Mesendoderm (in vitro differentiated cells): Measurements from ENCODE around the gene SIAH3.
A peak's percentile ranks its signal among the peaks of the same experiment; 100 is the strongest.

Experiments used
- DNase-seq: peaks from one replicate; pipeline ENCODE4 v3.0.0; 2013
- H2AK5ac ChIP-seq: 2 replicates; pipeline ENCODE4 v1.6.1; 2013; ENCODE audit warnings: low read length, inconsistent platforms
- H2BK120ac ChIP-seq: 2 replicates; pipeline ENCODE4 v1.6.1; 2013; ENCODE audit warnings: low read depth, mild to moderate bottlenecking, low read length, moderate library complexity, mixed read lengths
- H2BK15ac ChIP-seq: replicated peaks from 2 replicates; pipeline ENCODE4 v1.6.1; 2013; ENCODE audit warnings: low read depth, mild to moderate bottlenecking, moderate library complexity
- H2BK5ac ChIP-seq: 2 replicates; pipeline ENCODE4 v1.6.1; 2013; ENCODE audit warnings: low read length, inconsistent platforms
- H3K18ac ChIP-seq: 2 replicates; pipeline ENCODE4 v1.6.1; 2013; ENCODE audit warnings: mild to moderate bottlenecking, low read length, mixed read lengths
- H3K23ac ChIP-seq: one replicate; pipeline ENCODE4 v1.6.1; 2013; ENCODE audit warnings: low read length
- H3K27ac ChIP-seq: 2 replicates; pipeline ENCODE4 v1.5.1; 2013; ENCODE audit warnings: low read depth, mild to moderate bottlenecking, inconsistent platforms, low read length, moderate library complexity
- H3K27me3 ChIP-seq: 2 replicates; pipeline ENCODE4 v1.6.1; 2013; ENCODE audit warnings: low read length, control low read depth, mild to moderate bottlenecking, inconsistent platforms; ENCODE audit not compliant: insufficient read depth, poor library complexity
- H3K36me3 ChIP-seq: 2 replicates; pipeline ENCODE4 v1.6.1; 2013; ENCODE audit warnings: low read length, inconsistent platforms; ENCODE audit not compliant: control insufficient read depth, insufficient read depth
- H3K4ac ChIP-seq: one replicate; pipeline ENCODE4 v1.6.1; 2013; ENCODE audit warnings: low read depth, mild to moderate bottlenecking, low read length, moderate library complexity
- H3K4me1 ChIP-seq: 2 replicates; pipeline ENCODE4 v1.6.1; 2013; ENCODE audit warnings: low read depth, low read length, inconsistent platforms; ENCODE audit not compliant: control insufficient read depth
- H3K4me2 ChIP-seq: 2 replicates; pipeline ENCODE4 v1.6.1; 2013; ENCODE audit warnings: low read length
- H3K4me3 ChIP-seq: 2 replicates; pipeline ENCODE4 v1.5.1; 2013; ENCODE audit warnings: mild to moderate bottlenecking, low read length
- H3K56ac ChIP-seq: one replicate; pipeline ENCODE4 v1.6.1; 2013; ENCODE audit warnings: low read length
- H3K79me1 ChIP-seq: 2 replicates; pipeline ENCODE4 v1.6.1; 2013; ENCODE audit warnings: low read length, inconsistent platforms
- H3K79me2 ChIP-seq: 2 replicates; pipeline ENCODE4 v1.6.1; 2013; ENCODE audit warnings: mild to moderate bottlenecking, low read length; ENCODE audit not compliant: control insufficient read depth, insufficient read depth
- H3K9ac ChIP-seq: 2 replicates; pipeline ENCODE4 v1.6.1; 2013; ENCODE audit warnings: low read length, inconsistent platforms
- H4K5ac ChIP-seq: one replicate; pipeline ENCODE4 v1.6.1; 2013; ENCODE audit warnings: low read length
- H4K8ac ChIP-seq: one replicate; pipeline ENCODE4 v1.6.1; 2013; ENCODE audit warnings: low read depth, mild to moderate bottlenecking, control low read depth, low read length, moderate library complexity
- WGBS: extraction: QIAGEN DNeasy Blood & Tissue Kit; methylation state at CpG from one replicate; pipeline ENCODE4 v1.1.7; 2013; ENCODE audit warnings: low lambda C conversion rate, missing lambda C conversion rate; ENCODE audit not compliant: insufficient coverage; ENCODE audit errors: extremely low coverage; 5-methylcytosine and 5-hydroxymethylcytosine counted together

Gene SIAH3

DNA sequence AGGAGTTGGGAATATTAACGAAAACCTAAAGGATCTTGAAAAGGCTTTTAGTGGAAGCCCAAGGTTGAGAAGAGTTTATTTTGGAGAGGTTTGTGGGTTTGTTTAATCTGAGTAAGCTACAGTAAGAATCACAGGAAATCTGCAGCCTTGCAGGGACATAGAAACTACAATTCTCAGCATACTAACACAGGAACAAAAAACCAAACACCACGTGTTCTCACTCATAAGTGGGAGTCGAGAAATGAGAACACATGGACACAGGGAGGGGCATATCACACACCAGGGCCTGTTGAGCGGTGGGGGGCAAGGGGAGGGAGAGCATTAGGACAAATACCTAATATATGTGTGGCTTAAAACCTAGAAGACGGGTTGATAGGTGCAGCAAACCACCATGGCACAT, 8.7 kb upstream of the SIAH3 start:
- H2BK5ac ChIP-seq, result no peak overlapping the region
- no peak overlapping the region for H2BK15ac ChIP-seq
- H2AK5ac ChIP-seq, result no peak overlapping the region
- no peaks in the 10 kb centered on the region for H3K4me1 ChIP-seq
- H4K8ac ChIP-seq, result no peak overlapping the region
- H3K9ac ChIP-seq, result no peak overlapping the region
- no peak overlapping the region for H2BK120ac ChIP-seq
- H3K27ac ChIP-seq, result no peak overlapping the region
- H3K23ac ChIP-seq, result no peak overlapping the region
- no peak overlapping the region for H3K4me2 ChIP-seq
- no peak overlapping the region for H3K18ac ChIP-seq
- no peak overlapping the region for H3K4me3 ChIP-seq
- H3K79me2 ChIP-seq, result no peaks in the 10 kb centered on the region
- no peak overlapping the region for H4K5ac ChIP-seq
- H3K36me3 ChIP-seq, result no peaks in the 10 kb centered on the region
- no peaks in the 10 kb centered on the region for H3K79me1 ChIP-seq
- H3K56ac ChIP-seq, result no peak overlapping the region
- no peaks in the 10 kb centered on the region for H3K27me3 ChIP-seq
- WGBS, result no CpG with 5 or more reads among the region's 5 CpGs
- no peak overlapping the region for H3K4ac ChIP-seq
- DNase-seq, result no peak

DNA sequence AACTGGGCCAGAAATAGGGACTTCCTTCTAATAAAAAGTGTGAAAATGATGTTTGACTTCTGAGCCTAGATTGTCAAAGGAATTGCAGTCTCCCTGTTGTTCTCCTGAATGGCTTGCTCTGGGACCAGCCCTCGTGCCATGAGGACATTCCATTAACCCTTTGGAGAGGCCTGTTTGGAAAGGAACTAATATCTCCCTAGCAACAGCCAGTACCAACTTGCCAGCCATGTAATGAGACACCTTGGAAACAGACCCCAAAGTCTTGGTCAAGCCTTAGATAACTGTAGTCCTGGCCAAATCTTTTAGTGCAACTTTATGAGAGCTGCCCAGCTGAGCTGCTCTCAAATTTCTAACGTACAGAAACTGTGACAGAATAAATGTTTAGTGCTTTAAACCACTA, 8.2 kb upstream of the SIAH3 start:
- H3K36me3 ChIP-seq, result no peaks in the 10 kb centered on the region
- no peak overlapping the region for H3K27ac ChIP-seq
- H3K56ac ChIP-seq, result no peak overlapping the region
- H2BK120ac ChIP-seq, result no peak overlapping the region
- H4K5ac ChIP-seq, result no peak overlapping the region
- no peak overlapping the region for H3K18ac ChIP-seq
- no peak overlapping the region for H3K4me3 ChIP-seq
- H2BK15ac ChIP-seq, result no peak overlapping the region
- H3K27me3 ChIP-seq, result no peaks in the 10 kb centered on the region
- H2AK5ac ChIP-seq, result no peak overlapping the region
- no peaks in the 10 kb centered on the region for H3K79me1 ChIP-seq
- no peak overlapping the region for H3K9ac ChIP-seq
- H3K4me2 ChIP-seq, result no peak overlapping the region
- H3K79me2 ChIP-seq, result no peaks in the 10 kb centered on the region
- H4K8ac ChIP-seq, result no peak overlapping the region
- H3K23ac ChIP-seq, result no peak overlapping the region
- no peaks in the 10 kb centered on the region for H3K4me1 ChIP-seq
- H2BK5ac ChIP-seq, result no peak overlapping the region
- no peak overlapping the region for H3K4ac ChIP-seq
- WGBS, result no CpG with 5 or more reads among the region's 2 CpGs
- peak; percentile 83 for DNase-seq

DNA sequence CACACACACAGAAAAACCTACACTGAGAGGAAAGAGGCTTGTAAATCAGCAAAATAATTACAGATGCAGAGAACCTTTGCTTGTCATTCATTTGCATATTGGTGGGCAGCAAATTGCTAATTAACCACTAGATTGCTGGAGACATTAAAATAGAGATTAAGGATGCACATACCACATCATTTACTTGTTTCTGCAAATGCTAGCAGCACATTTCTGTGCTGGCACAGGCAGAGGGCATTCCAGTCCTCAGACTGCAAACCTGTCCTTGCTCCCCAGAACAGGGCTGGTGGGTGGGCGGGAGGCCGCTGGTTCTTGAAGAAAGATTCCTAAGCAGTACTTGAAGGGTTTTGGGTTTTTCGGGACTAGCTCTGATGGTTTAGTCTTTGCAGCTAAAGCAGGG, 941 bp upstream of the SIAH3 start:
- no peak for DNase-seq
- no peaks in the 10 kb centered on the region for H3K4me1 ChIP-seq
- WGBS, result no CpG with 5 or more reads among the region's 3 CpGs
- H4K5ac ChIP-seq, result no peak overlapping the region
- H2AK5ac ChIP-seq, result no peak overlapping the region
- H2BK120ac ChIP-seq, result no peak overlapping the region
- no peak overlapping the region for H3K56ac ChIP-seq
- H3K79me2 ChIP-seq, result no peaks in the 10 kb centered on the region
- H4K8ac ChIP-seq, result no peak overlapping the region
- peaks cover 4% of the 10 kb centered on the region for H3K27me3 ChIP-seq
- H2BK5ac ChIP-seq, result no peak overlapping the region
- no peak overlapping the region for H3K27ac ChIP-seq
- H3K4me2 ChIP-seq, result no peak overlapping the region
- no peak overlapping the region for H2BK15ac ChIP-seq
- no peak overlapping the region for H3K18ac ChIP-seq
- H3K36me3 ChIP-seq, result no peaks in the 10 kb centered on the region
- H3K4ac ChIP-seq, result no peak overlapping the region
- H3K79me1 ChIP-seq, result no peaks in the 10 kb centered on the region
- H3K23ac ChIP-seq, result no peak overlapping the region
- no peak overlapping the region for H3K9ac ChIP-seq
- no peak overlapping the region for H3K4me3 ChIP-seq

DNA sequence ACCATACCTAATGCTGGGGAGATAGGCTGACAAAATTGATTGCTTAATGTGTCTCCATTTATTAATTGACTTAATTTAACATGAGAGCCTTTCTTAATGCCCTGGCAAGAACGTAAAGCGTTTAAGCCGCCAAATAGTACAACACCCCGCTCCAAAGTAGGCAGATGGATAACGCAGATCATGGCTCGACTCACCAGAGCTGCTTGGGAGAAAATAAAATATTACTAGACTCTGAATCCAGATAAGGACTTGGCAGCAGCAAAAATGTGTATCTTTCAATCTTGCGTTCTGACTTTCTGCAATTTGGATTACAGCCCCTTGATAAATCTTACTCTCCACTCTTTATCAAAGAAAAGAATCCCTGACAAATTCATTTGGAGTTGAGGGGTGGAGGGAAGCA, 403 bp upstream of the SIAH3 start:
- no peak overlapping the region for H2BK15ac ChIP-seq
- H3K56ac ChIP-seq, result no peak overlapping the region
- no peak overlapping the region for H4K8ac ChIP-seq
- no peak overlapping the region for H3K9ac ChIP-seq
- no peak overlapping the region for H4K5ac ChIP-seq
- no peaks in the 10 kb centered on the region for H3K4me1 ChIP-seq
- no peak overlapping the region for H3K4me3 ChIP-seq
- H3K79me2 ChIP-seq, result no peaks in the 10 kb centered on the region
- no peak overlapping the region for H2BK5ac ChIP-seq
- no peaks in the 10 kb centered on the region for H3K36me3 ChIP-seq
- no peak overlapping the region for H2BK120ac ChIP-seq
- no peak overlapping the region for H3K27ac ChIP-seq
- WGBS, result no CpG with 5 or more reads among the region's 7 CpGs
- H3K27me3 ChIP-seq, result peaks cover 4% of the 10 kb centered on the region
- H3K18ac ChIP-seq, result no peak overlapping the region
- H3K4ac ChIP-seq, result no peak overlapping the region
- no peak for DNase-seq
- no peak overlapping the region for H2AK5ac ChIP-seq
- H3K4me2 ChIP-seq, result no peak overlapping the region
- no peak overlapping the region for H3K23ac ChIP-seq
- H3K79me1 ChIP-seq, result no peaks in the 10 kb centered on the region

DNA sequence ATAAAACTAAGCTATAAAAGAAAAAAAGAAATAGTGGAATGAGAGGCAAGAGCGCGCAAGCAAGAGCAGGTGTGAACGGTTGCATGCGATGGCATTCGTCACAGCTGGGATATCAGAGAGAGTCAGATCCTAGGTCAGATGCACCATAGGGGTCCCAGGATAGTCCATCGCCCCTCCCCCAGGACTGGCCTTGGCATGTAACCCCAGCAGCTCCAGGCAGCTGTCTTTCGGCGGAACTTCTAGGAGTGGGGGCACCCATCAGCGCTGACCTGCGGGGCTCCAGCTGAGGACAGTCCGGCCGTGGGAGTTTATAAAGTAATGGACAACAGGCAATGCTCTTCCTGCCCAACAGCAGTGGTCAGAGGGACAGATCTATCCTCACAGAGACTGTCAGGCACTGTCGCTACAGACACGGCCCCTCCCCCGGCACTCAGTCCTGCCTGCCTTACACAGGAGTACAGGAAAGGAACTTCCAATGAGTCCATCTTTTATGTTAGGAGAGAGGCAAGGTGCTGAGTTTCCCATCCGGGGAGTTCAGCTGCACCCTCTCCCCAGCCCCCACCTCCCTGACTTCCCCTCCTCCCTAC, 1.4 kb downstream of the SIAH3 start:
- Histone ChIP-seq H2BK15ac (no peak overlapping the region), H3K23ac (no peak overlapping the region), H3K18ac (no peak overlapping the region), H2BK120ac (no peak overlapping the region), H2AK5ac (no peak overlapping the region), H4K5ac (no peak overlapping the region), H3K27ac (no peak overlapping the region), H4K8ac (no peak overlapping the region), H3K4me1 (no peaks in the 10 kb centered on the region), H3K27me3 (peaks cover 4% of the 10 kb centered on the region), H3K4ac (no peak overlapping the region), H3K36me3 (no peaks in the 10 kb centered on the region), H3K9ac (no peak overlapping the region), H2BK5ac (no peak overlapping the region), H3K4me3 (no peak overlapping the region), H3K56ac (no peak overlapping the region), H3K79me1 (no peaks in the 10 kb centered on the region), H3K79me2 (no peaks in the 10 kb centered on the region), H3K4me2 (peak overlapping the region; percentile 4)
- WGBS, result no CpG with 5 or more reads among the region's 16 CpGs
- DNase-seq, result peak; percentile 42

DNA sequence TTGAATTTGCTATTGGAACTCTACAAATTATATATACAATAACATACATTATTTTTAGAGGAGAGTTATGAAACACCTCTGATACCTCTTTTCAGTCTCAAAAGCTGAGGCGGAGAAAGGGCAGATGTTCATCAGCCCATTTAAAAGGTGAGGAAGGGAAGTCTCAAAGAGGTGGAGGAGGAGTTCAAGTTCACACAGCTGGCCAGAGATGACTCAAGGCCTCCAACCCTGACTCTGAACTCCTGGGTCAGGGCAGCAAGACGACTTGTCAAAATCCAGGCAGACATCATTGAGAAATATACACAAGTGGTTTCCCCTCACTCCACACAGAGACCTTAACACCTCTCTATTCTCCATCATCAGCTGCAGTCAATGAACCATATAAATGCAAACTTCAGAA, 2.1 kb downstream of the SIAH3 start:
- Histone ChIP-seq H4K8ac (no peak overlapping the region), H3K23ac (no peak overlapping the region), H2BK120ac (no peak overlapping the region), H3K4me1 (no peaks in the 10 kb centered on the region), H3K4ac (no peak overlapping the region), H3K27ac (no peak overlapping the region), H3K4me2 (no peak overlapping the region), H2BK15ac (no peak overlapping the region), H3K56ac (no peak overlapping the region), H3K79me1 (no peaks in the 10 kb centered on the region), H3K36me3 (no peaks in the 10 kb centered on the region), H4K5ac (no peak overlapping the region), H2AK5ac (no peak overlapping the region), H3K18ac (no peak overlapping the region), H3K27me3 (peaks cover 4% of the 10 kb centered on the region), H2BK5ac (no peak overlapping the region), H3K9ac (no peak overlapping the region), H3K4me3 (no peak overlapping the region), H3K79me2 (no peaks in the 10 kb centered on the region)
- no CpG with 5 or more reads among the region's 2 CpGs for WGBS
- DNase-seq, result no peak
